SK-N-SH (cell line): Measurements from ENCODE around the gene CADM1. TPM values are rescaled to one million over a fixed set of nuclear protein-coding genes. Genes with fewer than 3 reads are reported as not detected.

Source experiments
- CTCF ChIA-PET: fragments of 300-600, 350-600 bp; formaldehyde crosslinking; extraction: SDS; loops from one replicate; lab custom pipeline; 2021; lab: Yijun Ruan, JAX
- POLR2A ChIA-PET: fragments of 350-600 bp; sonication (Branson Sonifier 250); formaldehyde crosslinking; extraction: SDS; loops from one replicate; lab custom pipeline; 2020; ENCODE audit warnings: antibody characterized with exemption, inconsistent platforms; lab: Yijun Ruan, JAX
- DNase-seq: peaks from one replicate; pipeline ENCODE4 v3.0.0; 2012
- H2AFZ ChIP-seq: fragments of 200-600 bp; sonication (generic); 2 replicates; pipeline ENCODE4 v1.8.1; 2016; ENCODE audit warnings: antibody characterized with exemption, mild to moderate bottlenecking, low read depth
- H3F3A ChIP-seq: fragments of 200-600 bp; sonication (generic); replicated peaks from 2 replicates; pipeline ENCODE3; 2016; ENCODE audit warnings: antibody characterized with exemption, mild to moderate bottlenecking; ENCODE audit not compliant: insufficient read depth
- H3K27ac ChIP-seq, 2 experiments: fragments of 200-500 bp in 1 of 2; fragments of 200-600 bp in 1 of 2; sonication (Bioruptor generic) in 1 of 2; sonication (generic), shearing (Covaris generic) in 1 of 2; 2 replicates each; pipeline versions ENCODE4 v1.5.1 to v1.6.1; 2014 to 2016; ENCODE audit warnings: low read depth in 2 of 2, inconsistent platforms in 1 of 2, low read length in 1 of 2, mild to moderate bottlenecking in 1 of 2, mixed read lengths in 1 of 2
- H3K27me3 ChIP-seq: fragments of 200-600 bp; sonication (generic), shearing (Covaris generic); 2 replicates; pipeline ENCODE4 v1.6.1; 2016; ENCODE audit warnings: mixed run types; ENCODE audit not compliant: insufficient read depth
- H3K36me3 ChIP-seq, 2 experiments: fragments of 200-500 bp in 1 of 2; fragments of 200-600 bp in 1 of 2; sonication (Bioruptor generic) in 1 of 2; sonication (generic) in 1 of 2; replicated peaks in 1 of 2; 2 replicates each; pipeline versions ENCODE3 to v1.5.1; 2014 to 2016; ENCODE audit warnings: low read length in 1 of 2, mild to moderate bottlenecking in 1 of 2; ENCODE audit not compliant: insufficient read depth in 2 of 2, control insufficient read depth in 1 of 2
- H3K4me1 ChIP-seq, 2 experiments: fragments of 200-500 bp in 1 of 2; fragments of 200-600 bp in 1 of 2; sonication (Bioruptor generic) in 1 of 2; sonication (generic), shearing (Covaris generic) in 1 of 2; 2 replicates each; pipeline versions ENCODE4 v1.5.1 to v1.6.1; 2014 to 2016; ENCODE audit warnings: low read depth in 1 of 2, low read length in 1 of 2, mixed run types in 1 of 2; ENCODE audit not compliant: insufficient read depth in 2 of 2, control insufficient read depth in 1 of 2
- H3K4me2 ChIP-seq: fragments of 200-600 bp; sonication (generic), shearing (Covaris generic); 2 replicates; pipeline ENCODE4 v1.6.1; 2017; ENCODE audit warnings: mixed run types
- H3K4me3 ChIP-seq, 2 experiments: fragments of 200-500 bp in 1 of 2; fragments of 200-600 bp in 1 of 2; sonication (Bioruptor generic) in 1 of 2; sonication (generic), shearing (Covaris generic) in 1 of 2; 2 replicates each; pipeline versions ENCODE4 v1.5.1 to v1.8.1; 2014 to 2016; ENCODE audit warnings: low read depth in 2 of 2, inconsistent platforms in 1 of 2, low read length in 1 of 2, mild to moderate bottlenecking in 1 of 2, mixed read lengths in 1 of 2, moderate library complexity in 1 of 2
- H3K79me2 ChIP-seq: fragments of 200-600 bp; sonication (generic); 2 replicates; pipeline ENCODE4 v1.8.1; 2017; ENCODE audit warnings: mild to moderate bottlenecking; ENCODE audit not compliant: insufficient read depth
- H3K9ac ChIP-seq: fragments of 200-600 bp; sonication (generic); 2 replicates; pipeline ENCODE4 v1.6.1; 2017; ENCODE audit warnings: mixed run types
- H3K9me2 ChIP-seq: fragments of 200-600 bp; sonication (generic); 2 replicates; pipeline ENCODE4 v1.6.1; 2017; ENCODE audit warnings: mixed run types
- H3K9me3 ChIP-seq: fragments of 200-600 bp; sonication (generic); 2 replicates; pipeline ENCODE4 v1.6.1; 2017; ENCODE audit warnings: mixed run types, mild to moderate bottlenecking, moderate library complexity
- H4K20me1 ChIP-seq: fragments of 200-600 bp; sonication (generic); 2 replicates; pipeline ENCODE4 v1.6.1; 2017; ENCODE audit warnings: mild to moderate bottlenecking, mixed run types; ENCODE audit not compliant: insufficient read depth
- CHD2 ChIP-seq: fragments of 150-350 bp; IDR thresholded peaks from 2 replicates; pipeline ENCODE4 v1.6.1; 2018; ENCODE audit warnings: low read length; ENCODE audit not compliant: partially characterized antibody
- ELF1 ChIP-seq: IDR thresholded peaks from 2 replicates; pipeline ENCODE4 v1.4.0; 2012
- EP300 ChIP-seq, 2 experiments: IDR thresholded peaks; 2 replicates each; pipeline versions ENCODE4 v1.4.0 to v1.6.1; 2012; ENCODE audit warnings: borderline replicate concordance in 1 of 2, low read depth in 1 of 2, low read length in 1 of 2
- FOSL2 ChIP-seq: IDR thresholded peaks from 2 replicates; pipeline ENCODE4 v1.4.0; 2012; ENCODE audit warnings: low read depth, mild to moderate bottlenecking, moderate library complexity, borderline replicate concordance
- FOXJ3 ChIP-seq: sonication (generic); formaldehyde crosslinking; IDR thresholded peaks from 2 replicates; pipeline ENCODE4 v1.5.1; 2020; ENCODE audit warnings: mild to moderate bottlenecking, missing genetic modification reagents
- FOXM1 ChIP-seq: IDR thresholded peaks from 2 replicates; pipeline ENCODE4 v1.4.0; 2012; ENCODE audit warnings: low read depth, mild to moderate bottlenecking
- GABPA ChIP-seq: IDR thresholded peaks from 2 replicates; pipeline ENCODE4 v1.4.0; 2012; ENCODE audit warnings: low read depth, mild to moderate bottlenecking
- GATA2 ChIP-seq: sonication (generic); formaldehyde crosslinking; IDR thresholded peaks from 2 replicates; pipeline ENCODE4 v1.5.0; 2020; ENCODE audit warnings: mild to moderate bottlenecking, missing genetic modification reagents
- JUND ChIP-seq: IDR thresholded peaks from 2 replicates; pipeline ENCODE4 v1.4.0; 2012
- MAX ChIP-seq: IDR thresholded peaks from 2 replicates; pipeline ENCODE4 v1.4.0; 2012; ENCODE audit warnings: low read depth
- MEF2A ChIP-seq: IDR thresholded peaks from 2 replicates; pipeline ENCODE4 v1.4.0; 2012; ENCODE audit warnings: low read depth, borderline replicate concordance
- NFIC ChIP-seq: IDR thresholded peaks from 2 replicates; pipeline ENCODE4 v1.4.0; 2012; ENCODE audit warnings: borderline replicate concordance
- POLR2AphosphoS5 ChIP-seq: IDR thresholded peaks from 2 replicates; pipeline ENCODE4 v1.6.1; 2012; ENCODE audit warnings: low read depth, low read length
- RCOR1 ChIP-seq: fragments of 150-350 bp; IDR thresholded peaks from 2 replicates; pipeline ENCODE4 v1.6.1; 2017; ENCODE audit warnings: antibody characterized with exemption, low read length
- RFX5 ChIP-seq: IDR thresholded peaks from 2 replicates; pipeline ENCODE4 v1.6.1; 2012; ENCODE audit warnings: mild to moderate bottlenecking, improper control_type of control experiment, low read length
- RXRA ChIP-seq: IDR thresholded peaks from 2 replicates; pipeline ENCODE4 v1.4.0; 2012; ENCODE audit warnings: low read depth, mild to moderate bottlenecking, borderline replicate concordance
- SIN3A ChIP-seq: IDR thresholded peaks from 2 replicates; pipeline ENCODE4 v1.6.1; 2012; ENCODE audit warnings: low read depth, mild to moderate bottlenecking, low read length, moderate library complexity, borderline replicate concordance
- SMC3 ChIP-seq: IDR thresholded peaks from 2 replicates; pipeline ENCODE4 v1.6.1; 2012; ENCODE audit warnings: low read depth, low read length, improper control_type of control experiment
- TAF1 ChIP-seq: IDR thresholded peaks from 2 replicates; pipeline ENCODE4 v1.6.1; 2012; ENCODE audit warnings: low read depth, mild to moderate bottlenecking, low read length, moderate library complexity, borderline replicate concordance
- TCF12 ChIP-seq: IDR thresholded peaks from 2 replicates; pipeline ENCODE4 v1.4.0; 2012
- YY1 ChIP-seq: IDR thresholded peaks from 2 replicates; pipeline ENCODE4 v1.4.0; 2012; ENCODE audit warnings: low read depth, mild to moderate bottlenecking
- ZBTB33 ChIP-seq: IDR thresholded peaks from 2 replicates; pipeline ENCODE4 v1.4.0; 2012; ENCODE audit warnings: low read depth, borderline replicate concordance
- WGBS: methylation state at CpG from one replicate; pipeline ENCODE4 v1.1.6; 2017; ENCODE audit warnings: low lambda C conversion rate; 5-methylcytosine and 5-hydroxymethylcytosine counted together
- polyA plus RNA-seq, 3 experiments: library from polyadenylated mRNA; depleted of rRNA; stranded (reverse); fragments of >200 nt; gene quantifications; 2 replicates each; pipeline ENCODE4 v1.2.3, GENCODE V29; 2012

The CADM1 gene
- polyA plus RNA-seq, 1 of the 3 experiments (the other 2 are of a cell fraction): 7.9 TPM

GRCh38 chr11:115222218-115222862 lies 281.9 kb downstream of the CADM1 start:
- CTCF ChIA-PET: no interaction called here
- peaks cover 0 to 14% of the 10 kb centered on the region in 2 experiments for H3K36me3 ChIP-seq
- no peaks in the 10 kb centered on the region for H3K79me2 ChIP-seq
- H3F3A ChIP-seq: peaks cover 3% of the 10 kb centered on the region
- H3K4me2 ChIP-seq: no peak overlapping the region
- TF ChIP-seq JUND (peak; percentile 11; the same call in 1 of the 2 replicates), TCF12 (0 out of 2 replicates have a peak, but pooled peaks have one; percentile 14), SMC3 (no peak), FOSL2 (peak; percentile 17; the same call in 1 of the 2 replicates), RCOR1 (no peak)
- H3K27ac ChIP-seq: no peak overlapping the region
- POLR2A ChIA-PET: no interaction called here
- no peak for DNase-seq
- H2AFZ ChIP-seq: no peak overlapping the region
- 44% methylated on average over 5 of the region's 5 CpGs for WGBS
- no peaks in the 10 kb centered on the region for H3K9me2 ChIP-seq
- peaks cover 6 to 14% of the 10 kb centered on the region in 2 experiments; a peak in 3 of 4 replicates for H3K4me1 ChIP-seq
- no peak overlapping the region for H3K4me3 ChIP-seq
- H3K9ac ChIP-seq: no peak overlapping the region
- H4K20me1 ChIP-seq: no peaks in the 10 kb centered on the region
- H3K27me3 ChIP-seq: no peaks in the 10 kb centered on the region
- H3K9me3 ChIP-seq: no peaks in the 10 kb centered on the region

- no peak for DNase-seq
- Histone ChIP-seq H2AFZ (no peak overlapping the region), H3K4me2 (no peak overlapping the region), H3F3A (peaks cover 3% of the 10 kb centered on the region), H3K4me3 (no peak overlapping the region), H3K9me2 (no peaks in the 10 kb centered on the region), H3K9me3 (no peaks in the 10 kb centered on the region), H3K9ac (no peak overlapping the region), H3K27ac (no peak overlapping the region), H4K20me1 (no peaks in the 10 kb centered on the region), H3K4me1 (peaks cover 0 to 14% of the 10 kb centered on the region in 2 experiments; a peak in 2 of 4 replicates), H3K27me3 (no peaks in the 10 kb centered on the region), H3K36me3 (peaks cover 0 to 16% of the 10 kb centered on the region in 2 experiments)
- CTCF ChIA-PET: no interaction called here
- WGBS: 77% methylated on average over 2 of the region's 2 CpGs
- POLR2A ChIA-PET: no interaction called here
- TF ChIP-seq SMC3: no peak
- no peak for TF ChIP-seq FOXJ3
- TF ChIP-seq RXRA: no peak
- TF ChIP-seq MEF2A: no peak
- TF ChIP-seq, all 33 proteins: peak for 0
- H3K79me2 ChIP-seq: no peaks in the 10 kb centered on the region
Observed at GRCh38 chr11:115221461-115222069, 282.6 kb downstream of the CADM1 start.

- H3K4me1 ChIP-seq: peaks cover 0 to 14% of the 10 kb centered on the region in 2 experiments; a peak in 2 of 4 replicates
- no peaks in the 10 kb centered on the region for H3F3A ChIP-seq
- H3K9ac ChIP-seq: no peak overlapping the region
- ChIA-PET CTCF (interaction anchor here (1.2 kb wide), 1 partner anchor 446 kb away, joined by 3 read pairs; no protein-coding TSS in a partner anchor), POLR2A (interaction anchor here (0.6 kb wide), 1 partner anchor 367 kb away, joined by 3 read pairs; no protein-coding TSS in a partner anchor)
- no peak for DNase-seq
- WGBS: 77% methylated on average over 4 of the region's 4 CpGs
- no peaks in the 10 kb centered on the region for H3K9me2 ChIP-seq
- H3K36me3 ChIP-seq: peaks cover 0 to 16% of the 10 kb centered on the region in 2 experiments
- no peaks in the 10 kb centered on the region for H4K20me1 ChIP-seq
- H3K4me3 ChIP-seq: no peak overlapping the region
- H3K9me3 ChIP-seq: no peaks in the 10 kb centered on the region
- H3K79me2 ChIP-seq: no peaks in the 10 kb centered on the region
- no peak overlapping the region for H3K4me2 ChIP-seq
- H3K27ac ChIP-seq: no peak overlapping the region
- no peak overlapping the region for H2AFZ ChIP-seq
- no peaks in the 10 kb centered on the region for H3K27me3 ChIP-seq
- no peak for TF ChIP-seq YY1
- TF ChIP-seq FOXM1: no peak
- TF ChIP-seq ELF1: no peak
- no peak for TF ChIP-seq GATA2 (CRISPR knock-in tag)
- TF ChIP-seq SIN3A: no peak
- no peak for TF ChIP-seq GABPA
- no peak for TF ChIP-seq ZBTB33
- TF ChIP-seq RFX5: no peak
- TF ChIP-seq MAX: no peak
- no peak for TF ChIP-seq NFIC
- TF ChIP-seq EP300 (IDR thresholded peaks at IDR 0.05; ENCODE audit: borderline replicate concordance in 1 of 2, low read depth in 1 of 2, low read length in 1 of 2): no peak
- no peak for TF ChIP-seq CHD2
- no peak for TF ChIP-seq TAF1
- no peak for TF ChIP-seq POLR2AphosphoS5
- no peak for TF ChIP-seq RCOR1
- TF ChIP-seq RXRA: no peak
Observed at GRCh38 chr11:115220911-115221310, 283.3 kb downstream of the CADM1 start.
